Neural progenitor cell (in vitro differentiated cells): ENCODE measurements around the gene SARM1. TPM values are rescaled to one million over a fixed set of nuclear protein-coding genes. Genes with fewer than 3 reads are reported as not detected.

Experiments
- microRNA-seq: library from miRNA; unstranded; fragments of <30 nt; microRNA quantifications from one replicate; pipeline ENCODE4, GENCODE V29; 2016
- total RNA-seq: library from RNA; depleted of rRNA; stranded (reverse); fragments of >200 nt; gene quantifications from 2 replicates; pipeline ENCODE4 v1.2.3, GENCODE V29; 2015; ENCODE audit warnings: low replicate concordance

The SARM1 gene
- total RNA-seq, 1 donor from 2014 or later = 3.1 TPM

Small RNA genes lying within 50 kb of the gene (microRNA-seq; reads per million reads assigned to microRNA genes)
- not detected for gene MIR4723

Other genes starting within 250 kb of the SARM1 start
- 126 and 136 TPM in 2 replicates for gene TMEM97, start 52.5 kb upstream of the SARM1 start, total RNA-seq
- 25.7 and 68.2 TPM in 2 replicates for gene IFT20, start 36.2 kb upstream of the SARM1 start, total RNA-seq
- 13.7 and 18.6 TPM in 2 replicates for gene TNFAIP1, start 35.9 kb upstream of the SARM1 start, total RNA-seq
- gene POLDIP2, start 14.2 kb upstream of the SARM1 start, total RNA-seq = 44.6 and 65.0 TPM in 2 replicates
- not detected in 2 replicates for gene SEBOX, start 6.5 kb upstream of the SARM1 start, total RNA-seq
- gene VTN, start 1.4 kb upstream of the SARM1 start, total RNA-seq = 0.25 and 1.2 TPM in 2 replicates
- 2.4 TPM in 2 replicates for gene SLC46A1, start 34.5 kb downstream of the SARM1 start, total RNA-seq
- gene SLC13A2, start 102.0 kb downstream of the SARM1 start, total RNA-seq = not detected in 2 replicates
- gene FOXN1, start 134.7 kb downstream of the SARM1 start, total RNA-seq = not detected in 2 replicates
- gene UNC119, start 180.9 kb downstream of the SARM1 start, total RNA-seq = 61.4 and 103 TPM in 2 replicates
- 15.2 and 39.5 TPM in 2 replicates for gene PIGS, start 199.8 kb downstream of the SARM1 start, total RNA-seq
- 38.6 and 66.6 TPM in 2 replicates for gene ALDOC, start 205.2 kb downstream of the SARM1 start, total RNA-seq
- 141 TPM in 2 replicates for gene SPAG5, start 227.3 kb downstream of the SARM1 start, total RNA-seq
- gene RSKR, start 242.5 kb downstream of the SARM1 start, total RNA-seq = 26.5 and 31.8 TPM in 2 replicates